GM18861 (cell line): ENCODE measurements around the gene OLIG3.

Experiments used
- ATAC-seq: cut with Tn5 transposase; IDR thresholded peaks from one replicate; pipeline ENCODE4 v1.9.1; 2021; ENCODE audit not compliant: unreplicated experiment

The OLIG3 gene

GRCh38 chr6:137496368-137496767 lies 2.2 kb upstream of the OLIG3 start:
- ATAC-seq = no peak

GRCh38 chr6:137495703-137496336 lies 1.6 kb upstream of the OLIG3 start:
- ATAC-seq = no peak

- ATAC-seq = no peak
Observed at GRCh38 chr6:137494988-137495702, 951 bp upstream of the OLIG3 start.

- no peak for ATAC-seq
Observed at GRCh38 chr6:137493218-137494038, 766 bp downstream of the OLIG3 start.

- no peak for ATAC-seq
Observed at GRCh38 chr6:137492289-137493217, 1.6 kb downstream of the OLIG3 start.

- ATAC-seq = no peak
Observed at GRCh38 chr6:137491478-137491877, 2.7 kb downstream of the OLIG3 start.

- no peak for ATAC-seq
Observed at GRCh38 chr6:137490961-137491360, 3.2 kb downstream of the OLIG3 start.

GRCh38 chr6:137490006-137490905 lies 3.9 kb downstream of the OLIG3 start:
- ATAC-seq = no peak

GRCh38 chr6:137489046-137490005 lies 4.9 kb downstream of the OLIG3 start:
- no peak for ATAC-seq

GRCh38 chr6:137488150-137489045 lies 5.8 kb downstream of the OLIG3 start:
- no peak for ATAC-seq

GRCh38 chr6:137487869-137488149 lies 6.4 kb downstream of the OLIG3 start:
- no peak for ATAC-seq

GRCh38 chr6:137487181-137487868 lies 6.9 kb downstream of the OLIG3 start:
- no peak for ATAC-seq

- ATAC-seq = no peak
Observed at GRCh38 chr6:137486416-137486815, 7.8 kb downstream of the OLIG3 start.

- no peak for ATAC-seq
Observed at GRCh38 chr6:137480431-137480830, 13.8 kb downstream of the OLIG3 start.

- no peak for ATAC-seq
Observed at GRCh38 chr6:137475103-137475502, 19.1 kb downstream of the OLIG3 start.

GRCh38 chr6:137473598-137473997 lies 20.6 kb downstream of the OLIG3 start:
- no peak for ATAC-seq

- ATAC-seq = no peak
Observed at GRCh38 chr6:137472641-137473137, 21.5 kb downstream of the OLIG3 start.
